Fibroblast of skin of scalp (primary cell): ENCODE results near the gene FEN1.

Experiments
- DNase-seq: peaks from one replicate; pipeline ENCODE4 v3.0.0-alpha.2; 2013

Gene FEN1

GRCh38 chr11:61826930-61827570, 34.3 kb downstream of the FEN1 start:
- no peak for DNase-seq

- peak; percentile 94 for DNase-seq
Measured at GRCh38 chr11:61827571-61828378, 35.1 kb downstream of the FEN1 start, which contains the start of gene FADS2. Gene FADS2 (plus strand): TSS chr11:61828300. CDS start chr11:61828391, 91 bp downstream.

GRCh38 chr11:61828379-61828628, 35.6 kb downstream of the FEN1 start:
- DNase-seq: no peak

- DNase-seq: peak; percentile 14
Measured at GRCh38 chr11:61828629-61829407, 36.1 kb downstream of the FEN1 start.

GRCh38 chr11:61829806-61830205, 37.1 kb downstream of the FEN1 start:
- DNase-seq: no peak

GRCh38 chr11:61830237-61831105, 37.8 kb downstream of the FEN1 start:
- peak; percentile 42 for DNase-seq

- DNase-seq: no peak
Measured at GRCh38 chr11:61832207-61832606, 39.5 kb downstream of the FEN1 start.

- DNase-seq: no peak
Measured at GRCh38 chr11:61832754-61833153, 40.0 kb downstream of the FEN1 start.

- DNase-seq: no peak
Measured at GRCh38 chr11:61833471-61833870, 40.8 kb downstream of the FEN1 start.

GRCh38 chr11:61833926-61834277, 41.2 kb downstream of the FEN1 start:
- no peak for DNase-seq

GRCh38 chr11:61834278-61835048, 41.8 kb downstream of the FEN1 start:
- DNase-seq: peak; percentile 72

- DNase-seq: no peak
Measured at GRCh38 chr11:61836193-61836592, 43.5 kb downstream of the FEN1 start.

GRCh38 chr11:61837411-61838005, 44.8 kb downstream of the FEN1 start:
- no peak for DNase-seq

- no peak for DNase-seq
Measured at GRCh38 chr11:61838501-61838900, 45.8 kb downstream of the FEN1 start.

GRCh38 chr11:61838921-61839320, 46.2 kb downstream of the FEN1 start:
- DNase-seq: no peak

- no peak for DNase-seq
Measured at GRCh38 chr11:61839742-61840141, 47.0 kb downstream of the FEN1 start.

- no peak for DNase-seq
Measured at GRCh38 chr11:61840371-61840770, 47.7 kb downstream of the FEN1 start.

- no peak for DNase-seq
Measured at GRCh38 chr11:61841636-61842527, 49.2 kb downstream of the FEN1 start.

- no peak for DNase-seq
Measured at GRCh38 chr11:61842528-61842820, 49.8 kb downstream of the FEN1 start.

GRCh38 chr11:61844909-61845565, 52.3 kb downstream of the FEN1 start:
- no peak for DNase-seq
